ENCODE results near the gene ZAP70.

The ZAP70 gene

GRCh38 chr2:97691166-97691565 is 22.2 kb upstream of the ZAP70 start:
- TF ChIP-seq, protein P1, sequence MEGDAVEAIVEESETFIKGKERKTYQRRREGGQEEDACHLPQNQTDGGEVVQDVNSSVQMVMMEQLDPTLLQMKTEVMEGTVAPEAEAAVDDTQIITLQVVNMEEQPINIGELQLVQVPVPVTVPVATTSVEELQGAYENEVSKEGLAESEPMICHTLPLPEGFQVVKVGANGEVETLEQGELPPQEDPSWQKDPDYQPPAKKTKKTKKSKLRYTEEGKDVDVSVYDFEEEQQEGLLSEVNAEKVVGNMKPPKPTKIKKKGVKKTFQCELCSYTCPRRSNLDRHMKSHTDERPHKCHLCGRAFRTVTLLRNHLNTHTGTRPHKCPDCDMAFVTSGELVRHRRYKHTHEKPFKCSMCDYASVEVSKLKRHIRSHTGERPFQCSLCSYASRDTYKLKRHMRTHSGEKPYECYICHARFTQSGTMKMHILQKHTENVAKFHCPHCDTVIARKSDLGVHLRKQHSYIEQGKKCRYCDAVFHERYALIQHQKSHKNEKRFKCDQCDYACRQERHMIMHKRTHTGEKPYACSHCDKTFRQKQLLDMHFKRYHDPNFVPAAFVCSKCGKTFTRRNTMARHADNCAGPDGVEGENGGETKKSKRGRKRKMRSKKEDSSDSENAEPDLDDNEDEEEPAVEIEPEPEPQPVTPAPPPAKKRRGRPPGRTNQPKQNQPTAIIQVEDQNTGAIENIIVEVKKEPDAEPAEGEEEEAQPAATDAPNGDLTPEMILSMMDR (IDR thresholded peaks at IDR 0.05): no peak

DNA sequence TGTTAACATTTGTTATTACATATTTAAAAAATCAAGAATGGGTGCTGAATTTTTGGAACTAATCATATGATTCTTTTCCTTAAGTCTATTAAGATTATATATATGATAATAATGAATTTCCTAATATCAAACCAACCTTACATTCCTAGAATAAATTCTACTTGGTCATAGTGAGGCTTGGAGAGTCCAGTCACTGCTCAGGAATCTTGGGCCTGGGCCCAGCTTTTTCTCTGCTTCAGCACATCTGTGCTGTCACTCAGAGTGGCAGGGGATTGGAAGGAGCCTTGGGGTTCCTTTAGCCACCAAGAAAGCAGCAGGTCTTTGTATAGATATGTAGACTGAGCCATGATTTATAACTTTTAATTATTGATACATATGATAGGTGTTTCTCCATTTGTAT is 19.9 kb upstream of the ZAP70 start:
- TF ChIP-seq, protein P1 (IDR thresholded peaks at IDR 0.05): no peak

DNA sequence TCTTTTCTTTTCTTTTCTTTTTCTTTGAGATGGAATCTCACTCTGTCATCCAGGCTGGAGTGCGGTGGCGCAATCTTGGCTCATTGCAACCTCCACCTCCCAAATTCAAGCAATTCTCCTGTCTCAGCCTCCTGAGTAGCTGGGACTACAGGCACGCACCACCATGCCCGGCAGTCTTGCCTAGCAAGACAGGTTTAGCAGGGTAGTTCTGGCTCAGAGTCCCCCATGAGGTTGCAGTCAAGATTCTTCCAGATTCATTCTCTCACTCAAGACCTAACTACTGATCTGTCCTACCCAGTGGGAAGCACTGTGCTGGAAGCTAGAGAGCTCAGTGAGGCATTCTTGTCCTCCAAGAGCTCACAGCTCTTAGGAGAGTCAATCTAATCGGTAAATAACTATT is 17.6 kb upstream of the ZAP70 start:
- TF ChIP-seq, protein P1 (IDR thresholded peaks at IDR 0.05): no peak

DNA sequence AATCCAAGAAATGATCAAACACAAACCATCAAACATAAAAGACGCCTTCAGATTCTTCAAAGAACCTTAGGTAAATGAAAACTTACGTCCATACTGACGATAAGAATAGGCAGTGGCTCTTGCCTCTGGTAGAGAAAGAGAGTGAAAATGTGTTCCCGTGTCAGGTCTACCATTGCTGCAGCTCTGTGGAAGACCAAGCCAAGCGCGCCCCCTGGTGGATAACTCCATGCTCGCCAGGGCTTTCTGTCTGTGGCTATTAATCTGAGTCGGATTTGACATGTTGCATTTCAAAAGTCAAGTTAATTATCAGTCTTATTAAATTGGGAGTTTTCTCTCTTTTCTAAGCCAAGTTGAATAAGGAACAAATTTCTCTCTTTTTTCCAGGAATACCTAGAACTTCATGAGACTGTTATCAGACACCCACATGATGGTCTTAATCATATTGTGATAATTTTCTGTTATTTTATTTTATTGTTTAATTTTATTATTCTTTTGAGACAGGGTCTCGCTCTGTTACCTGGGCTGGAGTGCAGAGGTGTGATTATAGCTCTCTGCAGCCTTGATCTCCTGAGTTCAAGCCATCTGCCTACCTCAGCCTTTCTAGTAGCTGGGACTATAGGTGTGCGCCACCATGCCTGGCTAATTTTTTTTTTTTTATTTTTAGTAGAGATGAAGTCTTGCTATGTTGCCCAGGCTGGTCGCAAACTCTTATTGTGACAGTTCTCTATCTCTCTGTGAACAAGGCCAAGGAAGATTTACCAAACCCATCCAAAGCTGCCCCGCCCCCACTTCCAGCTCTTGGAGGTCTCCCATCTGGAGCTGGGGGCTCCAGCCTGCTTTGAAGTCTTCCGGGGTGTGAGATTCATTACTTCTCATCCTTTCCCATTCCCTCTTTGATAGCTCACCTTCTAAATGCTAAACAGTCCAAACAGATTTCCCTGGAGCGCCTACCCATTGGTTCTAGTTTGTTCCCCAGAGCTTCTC is 15.8 kb upstream of the ZAP70 start:
- TF ChIP-seq, protein P1 (IDR thresholded peaks at IDR 0.05): peak; percentile 79

GRCh38 chr2:97698530-97698929 is 14.8 kb upstream of the ZAP70 start:
- TF ChIP-seq, protein P1 (IDR thresholded peaks at IDR 0.05): no peak

DNA sequence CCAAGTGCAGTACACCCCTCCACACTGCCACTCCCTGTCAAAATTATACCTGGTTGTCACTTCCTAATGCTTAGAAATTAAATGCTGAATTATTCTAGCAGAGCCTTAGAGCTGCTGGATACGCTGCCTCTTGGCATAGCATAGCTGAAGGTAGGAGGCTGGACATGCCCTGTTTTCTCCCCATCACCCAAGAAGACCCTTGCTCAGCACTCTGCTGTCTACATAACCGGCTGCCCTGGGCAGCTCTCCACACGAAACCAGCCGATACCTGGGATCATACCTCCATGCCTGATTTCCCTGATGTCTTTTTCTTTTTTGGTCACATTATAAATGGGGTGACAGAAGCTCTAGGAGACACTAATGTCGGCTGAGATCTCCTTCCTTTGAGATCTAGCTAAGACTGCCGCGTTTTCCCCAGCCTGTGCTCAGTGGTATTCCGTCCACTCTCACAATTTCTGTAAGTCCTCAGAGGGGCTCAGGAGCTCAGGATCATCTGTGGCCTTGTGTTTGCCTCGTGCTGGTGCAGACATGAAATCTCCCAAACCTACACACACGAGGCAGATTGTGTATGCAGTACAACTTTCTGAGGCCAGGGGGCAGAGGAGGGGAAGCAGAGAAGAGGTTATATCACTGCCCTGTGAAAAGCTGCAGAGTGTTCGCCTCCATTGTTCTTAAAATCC is 13.5 kb upstream of the ZAP70 start:
- TF ChIP-seq, protein P1 (IDR thresholded peaks at IDR 0.05): peak; percentile 50

DNA sequence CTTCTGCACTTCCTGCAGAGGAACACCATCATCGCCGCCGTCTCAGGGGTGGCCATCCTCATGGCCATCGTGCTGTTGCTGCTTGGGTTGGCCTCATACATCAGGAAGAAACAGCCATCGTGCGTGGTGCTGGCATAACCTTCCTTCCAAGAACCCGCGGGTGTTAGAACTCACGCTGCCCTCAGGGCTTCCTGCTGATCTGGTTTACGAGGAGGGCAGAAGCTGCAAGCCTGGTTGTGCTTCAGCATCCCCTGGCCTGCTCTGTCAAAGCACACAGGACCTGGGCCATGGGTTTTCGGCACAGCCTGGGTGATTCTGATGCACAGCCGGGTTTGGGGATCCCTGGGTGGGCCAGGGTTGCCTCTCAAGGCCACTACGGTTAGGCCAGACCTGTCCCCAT is 12.2 kb upstream of the ZAP70 start:
- TF ChIP-seq, protein P1 (IDR thresholded peaks at IDR 0.05): no peak
